NCI-H345 (cell line): ENCODE measurements around the gene CNST.
"Not testable (repeated sequence)": the region's sequence is repeated elsewhere in the genome, so short reads cannot be mapped to it uniquely, and the experiment has no call there.

Experiments
- DNase-seq: peaks from one replicate; lab custom pipeline; 2025; lab: John Stamatoyannopoulos, UW

Gene CNST

GRCh38 chr1:246677842-246678241, 111.6 kb downstream of the CNST start:
- no peak for DNase-seq

- DNase-seq, result no peak
These were observed 112.8 kb downstream of the CNST start for GRCh38 chr1:246678816-246679793.

GRCh38 chr1:246679794-246680177, 113.5 kb downstream of the CNST start:
- DNase-seq, result no peak

GRCh38 chr1:246680190-246680589, 113.9 kb downstream of the CNST start:
- DNase-seq, result no peak

GRCh38 chr1:246680696-246681130, 114.5 kb downstream of the CNST start:
- DNase-seq, result no peak

- DNase-seq, result no peak
These were observed 115.9 kb downstream of the CNST start for GRCh38 chr1:246681900-246682895.

- DNase-seq, result no peak
These were observed 117.3 kb downstream of the CNST start for GRCh38 chr1:246683521-246683920.

GRCh38 chr1:246687002-246687401, 120.7 kb downstream of the CNST start:
- DNase-seq, result no peak

GRCh38 chr1:246689409-246690008, 123.3 kb downstream of the CNST start:
- DNase-seq, result peak; percentile 80

GRCh38 chr1:246690100-246690499, 123.8 kb downstream of the CNST start:
- no peak for DNase-seq

- no peak for DNase-seq
These were observed 125.6 kb downstream of the CNST start for GRCh38 chr1:246691622-246692495.

GRCh38 chr1:246694213-246694895, 128.1 kb downstream of the CNST start:
- DNase-seq, result not testable (repeated sequence)

- DNase-seq, result no peak
These were observed 128.9 kb downstream of the CNST start for GRCh38 chr1:246695136-246695535.

GRCh38 chr1:246695666-246696065, 129.4 kb downstream of the CNST start:
- no peak for DNase-seq

- DNase-seq, result no peak
These were observed 132.3 kb downstream of the CNST start for GRCh38 chr1:246698466-246699094.

GRCh38 chr1:246699095-246699735, 133.0 kb downstream of the CNST start:
- DNase-seq, result peak; percentile 83

GRCh38 chr1:246703581-246703980, 137.3 kb downstream of the CNST start:
- no peak for DNase-seq

- DNase-seq, result no peak
These were observed 139.1 kb downstream of the CNST start for GRCh38 chr1:246705368-246705767.

- no peak for DNase-seq
These were observed 141.9 kb downstream of the CNST start for GRCh38 chr1:246708166-246708565.
